Stomach (tissue), 4 donors: ENCODE data around the gene DLEC1.

Source experiments
- CTCF ChIP-seq, 7 experiments: fragments of 450-650 bp in 4 of 7; fragments of 200-600 bp in 3 of 7; sonication (generic) in 3 of 7; IDR thresholded peaks; one replicate each; pipeline ENCODE4 v1.5.1; 2016 to 2019; ENCODE audit warnings: antibody characterized with exemption in 7 of 7, control low read depth in 2 of 7, mild to moderate bottlenecking in 1 of 7
- POLR2A ChIP-seq, 4 donors: fragments of 450-650 bp; IDR thresholded peaks; one replicate each; pipeline ENCODE4 v1.6.1; 2016; ENCODE audit warnings: antibody characterized with exemption in 4 of 4, control low read depth in 2 of 4, mild to moderate bottlenecking in 1 of 4, moderate library complexity in 1 of 4
- POLR2AphosphoS5 ChIP-seq, 3 donors: sonication (generic); formaldehyde crosslinking; IDR thresholded peaks; one replicate each; pipeline ENCODE4 v1.6.1; 2016; ENCODE audit warnings: antibody characterized with exemption in 3 of 3

GRCh38 chr3:38149708-38150107 lies 110.7 kb downstream of the DLEC1 start:
- TF ChIP-seq CTCF (IDR thresholded peaks at IDR 0.05): no peak
- no peak for TF ChIP-seq POLR2AphosphoS5 (IDR thresholded peaks at IDR 0.05)
- TF ChIP-seq POLR2A (IDR thresholded peaks at IDR 0.05): no peak
